Adrenal gland (tissue), 5 donors: ENCODE results near the gene FES.

Experiments
- CTCF ChIP-seq, 6 experiments: fragments of 450-650 bp in 4 of 6; fragments of 200-600 bp in 2 of 6; sonication (generic) in 1 of 6; IDR thresholded peaks; 1 replicate in 5 of 6; 2 replicates in 1 of 6; pipeline versions ENCODE4 v1.5.1 to v1.8.0; 2016 to 2021; ENCODE audit warnings: antibody characterized with exemption in 6 of 6, mild to moderate bottlenecking in 2 of 6, moderate library complexity in 1 of 6
- POLR2A ChIP-seq, 2 donors: fragments of 450-650 bp; IDR thresholded peaks; one replicate each; pipeline ENCODE4 v1.6.1; 2017; ENCODE audit warnings: antibody characterized with exemption in 2 of 2, mild to moderate bottlenecking in 2 of 2, moderate library complexity in 1 of 2
- donor health status: DM: no; HTN: no; CAD: no.

DNA sequence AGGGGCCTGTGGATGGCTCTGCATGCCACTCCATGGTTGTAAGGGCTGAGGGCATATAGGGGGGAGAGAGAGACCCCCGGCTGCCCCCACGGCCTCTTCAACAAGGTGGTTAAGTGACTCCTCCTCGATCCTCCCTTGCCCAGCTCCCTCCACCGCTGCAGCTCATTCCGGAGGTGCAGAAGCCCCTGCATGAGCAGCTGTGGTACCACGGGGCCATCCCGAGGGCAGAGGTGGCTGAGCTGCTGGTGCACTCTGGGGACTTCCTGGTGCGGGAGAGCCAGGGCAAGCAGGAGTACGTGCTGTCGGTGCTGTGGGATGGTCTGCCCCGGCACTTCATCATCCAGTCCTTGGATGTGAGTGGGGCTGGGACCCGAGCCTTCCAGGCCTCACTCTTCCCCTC, 6.5 kb downstream of the FES start:
- TF ChIP-seq CTCF (IDR thresholded peaks at IDR 0.05): no peak
- TF ChIP-seq POLR2A (IDR thresholded peaks at IDR 0.05): no peak
